HG02852 (cell line): ENCODE data around the gene SRD5A2.

Experiments
- ATAC-seq: cut with Tn5 transposase; IDR thresholded peaks from one replicate; pipeline ENCODE4 v1.9.1; 2021; ENCODE audit warnings: mild to moderate bottlenecking, moderate library complexity; ENCODE audit not compliant: unreplicated experiment

The SRD5A2 gene

DNA sequence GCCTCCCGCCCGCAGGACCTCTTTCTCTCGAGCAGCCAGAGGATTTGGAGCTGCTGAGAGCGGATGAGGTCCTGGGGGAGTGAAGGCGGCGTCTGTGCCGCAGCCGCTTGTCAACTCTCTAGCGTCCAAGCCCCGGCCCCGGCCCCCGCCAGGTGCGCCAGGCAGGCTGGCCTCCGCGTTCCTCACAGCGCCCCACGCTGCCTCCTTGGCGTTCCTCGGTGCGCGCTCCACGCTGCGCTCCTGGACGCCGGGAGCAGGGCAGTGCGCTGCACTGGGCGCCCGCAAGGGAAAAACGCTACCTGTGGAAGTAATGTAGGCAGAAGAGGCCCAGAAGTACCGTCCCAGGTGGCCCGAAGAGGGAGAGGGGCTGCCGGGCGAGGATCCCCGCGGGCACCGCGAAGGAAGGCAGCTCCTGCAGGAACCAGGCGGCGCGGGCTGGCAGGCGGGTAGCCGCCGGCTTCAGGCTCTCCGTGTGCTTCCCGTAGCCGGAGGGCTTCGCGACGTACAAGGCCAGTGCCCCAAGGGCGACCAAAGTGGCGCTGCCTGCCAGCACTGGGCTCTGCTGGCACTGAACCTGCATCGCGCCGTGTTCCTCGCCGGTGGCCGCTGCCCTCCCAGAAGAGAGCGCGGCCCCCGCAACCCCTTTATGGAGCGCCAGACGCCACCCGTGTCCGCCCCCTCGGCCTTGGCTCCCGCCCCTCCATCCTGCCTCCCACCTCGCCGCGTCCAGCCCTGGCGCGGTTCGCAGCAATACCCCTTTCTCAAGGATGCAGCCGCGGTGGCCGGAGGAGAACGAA lies at the start of gene SRD5A2:
Gene SRD5A2 (minus strand): TSS at position 618 of the 797 bp plus-strand sequence. CDS start 38 bp downstream, at position 580.
- ATAC-seq, result no peak

DNA sequence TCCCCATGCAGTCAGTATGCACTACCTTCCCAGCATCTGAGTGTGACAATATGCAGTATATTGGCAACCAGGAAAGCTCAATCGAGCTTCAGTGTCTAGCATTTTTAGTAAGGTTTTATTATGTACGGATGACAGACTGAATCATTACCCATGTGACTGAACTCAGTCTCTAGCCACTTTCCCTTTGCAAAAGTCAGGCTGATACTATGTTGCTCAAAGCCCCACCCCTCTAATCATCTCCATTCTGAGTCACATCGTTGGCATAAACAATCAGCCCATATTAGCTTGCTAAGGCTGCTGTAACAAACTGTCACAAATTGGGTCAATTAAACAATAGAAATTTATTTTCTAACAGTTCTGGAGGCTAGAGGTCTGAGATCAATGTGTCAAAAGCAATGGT lies 25.8 kb upstream of the SRD5A2 start:
- no peak for ATAC-seq

- ATAC-seq, result no peak
Measured at GRCh38 chr2:31598694-31599093, 18.0 kb upstream of the SRD5A2 start.

- ATAC-seq, result no peak
Measured at GRCh38 chr2:31586230-31586629, 5.5 kb upstream of the SRD5A2 start.

DNA sequence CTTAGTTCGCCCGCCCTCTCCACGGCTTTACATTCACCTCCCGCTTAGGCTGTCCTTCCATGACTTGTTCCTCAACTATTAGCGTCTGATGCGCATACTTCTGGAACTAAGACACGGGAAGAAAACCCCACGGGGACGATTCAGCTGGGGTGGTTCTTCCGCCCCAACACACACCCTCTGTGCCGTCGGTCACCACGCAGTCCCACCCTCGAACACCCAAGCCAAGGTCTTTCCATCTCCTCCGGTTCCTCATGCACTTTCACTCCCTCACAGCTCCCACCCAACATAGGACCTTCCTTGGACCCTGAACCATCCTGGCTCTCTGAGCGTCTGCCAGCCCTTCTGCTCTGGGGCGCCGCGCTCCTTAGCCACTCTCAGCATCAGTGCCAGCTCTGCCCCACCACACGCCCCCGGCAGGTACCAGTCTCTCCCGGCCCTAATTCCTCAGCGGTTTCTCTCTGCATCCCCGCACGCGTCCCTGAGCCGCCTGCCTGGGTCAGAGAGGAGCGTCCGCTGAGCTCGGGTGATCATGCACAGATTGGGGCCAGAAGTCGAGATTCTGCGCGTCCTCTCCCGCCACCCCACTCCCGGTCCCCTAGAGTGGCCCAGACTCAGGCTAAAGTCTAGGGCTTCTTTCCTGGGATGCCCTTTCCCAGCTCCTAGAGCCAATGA lies 522 bp upstream of the SRD5A2 start:
- ATAC-seq, result no peak

DNA sequence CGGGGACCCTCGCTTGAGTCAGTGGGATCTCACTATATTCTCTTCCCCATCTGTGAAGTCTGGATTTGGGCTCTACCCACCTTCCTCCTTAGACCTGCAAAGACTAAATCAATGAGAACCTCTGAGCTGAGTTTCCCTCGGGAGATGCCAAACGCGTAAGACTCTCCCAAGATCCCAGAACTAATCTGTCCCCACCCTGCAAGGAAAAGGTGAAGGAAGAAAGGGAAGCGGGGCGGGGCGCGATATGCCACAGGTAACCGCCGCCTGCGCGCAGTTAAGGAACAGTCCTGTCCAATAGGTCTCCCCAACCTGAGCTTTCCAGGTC lies 780 bp downstream of the SRD5A2 start:
- ATAC-seq, result no peak

DNA sequence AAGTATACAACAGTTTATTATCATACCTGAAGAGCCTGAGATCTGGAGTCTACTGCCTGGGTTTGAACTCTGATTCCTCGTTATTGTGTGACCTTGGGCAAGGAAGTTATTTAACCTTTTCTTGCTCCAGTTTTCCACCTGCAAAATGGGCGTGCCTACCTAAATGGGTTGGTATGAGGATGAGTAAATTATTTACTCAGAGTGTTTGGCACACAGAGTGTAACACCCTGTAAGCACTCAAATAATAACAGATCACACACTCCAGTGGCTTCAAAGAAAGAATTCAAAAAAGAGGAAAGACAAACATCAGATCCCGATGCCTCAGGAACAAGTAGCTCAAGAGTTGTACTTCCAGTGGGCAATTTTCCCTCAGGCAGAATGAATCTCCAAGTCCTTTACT lies 2.4 kb downstream of the SRD5A2 start:
- ATAC-seq, result no peak

- ATAC-seq, result no peak
Measured at GRCh38 chr2:31577143-31577542, 3.6 kb downstream of the SRD5A2 start.

- no peak for ATAC-seq
Measured at GRCh38 chr2:31568585-31569201, 12.0 kb downstream of the SRD5A2 start.

- no peak for ATAC-seq
Measured at GRCh38 chr2:31567679-31568078, 13.1 kb downstream of the SRD5A2 start.

GRCh38 chr2:31563273-31563839 lies 17.4 kb downstream of the SRD5A2 start:
- ATAC-seq, result no peak

DNA sequence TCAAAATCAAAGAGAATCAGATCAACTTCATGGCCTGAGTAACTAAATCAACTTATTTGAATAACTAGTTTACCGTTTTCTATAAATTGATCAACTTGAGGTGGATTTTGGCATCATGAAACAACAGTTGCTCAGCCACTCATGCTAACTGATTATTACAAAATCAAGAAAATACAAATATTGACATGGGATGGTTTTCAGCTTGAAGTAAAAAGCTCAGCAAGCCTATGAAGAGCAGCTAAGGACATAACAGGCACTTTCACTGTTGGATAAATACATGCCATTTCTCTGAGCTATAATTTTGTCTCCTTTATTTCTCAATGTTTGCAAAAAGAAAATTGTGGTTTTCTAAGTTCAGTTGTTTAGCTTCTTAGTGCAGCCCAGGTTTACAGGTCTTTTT lies 18.9 kb downstream of the SRD5A2 start:
- ATAC-seq, result no peak

GRCh38 chr2:31558401-31559295 lies 22.1 kb downstream of the SRD5A2 start:
- ATAC-seq, result no peak

DNA sequence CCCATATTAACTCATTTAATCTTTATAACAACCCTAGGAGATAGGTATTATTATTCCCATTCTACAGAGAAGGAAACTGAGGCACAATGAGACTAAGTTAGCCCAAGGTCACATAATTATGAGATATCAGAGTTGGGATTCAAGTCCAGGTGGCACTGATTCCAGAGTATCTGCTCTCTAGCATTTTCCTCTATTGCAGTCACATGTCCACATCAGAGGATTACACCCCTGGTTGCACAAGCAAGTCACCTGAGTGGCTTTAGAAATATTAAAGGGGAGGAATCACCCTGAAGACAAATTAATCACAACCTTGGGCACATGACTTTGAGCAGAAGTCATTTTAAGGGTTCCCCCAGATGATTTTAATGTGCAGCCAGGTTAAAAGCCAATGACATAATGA lies 23.8 kb downstream of the SRD5A2 start:
- ATAC-seq, result no peak

DNA sequence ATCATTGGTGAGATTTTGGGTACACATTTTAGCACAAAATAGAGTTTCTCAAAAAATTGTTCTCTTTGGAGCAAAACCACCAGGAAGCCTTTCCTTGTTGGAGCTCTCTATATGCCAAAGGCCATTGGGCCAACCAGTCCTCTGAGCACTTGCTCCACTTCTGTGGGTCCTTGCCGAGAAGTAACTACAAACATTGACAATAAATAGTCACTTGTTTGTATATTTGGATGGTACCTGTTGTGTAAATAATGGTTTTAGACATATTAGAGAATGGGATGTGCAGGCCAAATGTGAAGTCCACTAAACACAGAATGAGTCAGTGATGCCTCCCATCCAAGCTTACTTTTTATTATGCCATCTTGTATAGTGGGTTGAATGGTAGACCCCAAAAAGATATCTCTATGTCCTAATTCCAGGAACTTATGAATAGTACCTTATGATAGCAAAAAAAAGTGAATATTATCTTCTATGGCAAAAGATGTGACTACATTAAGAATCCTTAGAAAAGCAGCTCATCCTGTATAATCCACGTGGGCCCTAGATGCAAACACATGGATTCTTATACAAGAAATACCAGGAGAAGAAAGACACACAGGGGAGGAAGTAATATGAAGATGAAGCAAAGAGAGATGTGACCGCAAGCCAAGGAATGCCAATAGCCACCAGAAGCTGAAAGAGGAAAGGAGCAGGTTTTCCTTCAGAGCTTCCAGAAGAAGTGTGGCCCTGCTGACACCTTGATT lies 24.6 kb downstream of the SRD5A2 start:
- no peak for ATAC-seq

GRCh38 chr2:31553362-31553761 lies 27.4 kb downstream of the SRD5A2 start:
- no peak for ATAC-seq

DNA sequence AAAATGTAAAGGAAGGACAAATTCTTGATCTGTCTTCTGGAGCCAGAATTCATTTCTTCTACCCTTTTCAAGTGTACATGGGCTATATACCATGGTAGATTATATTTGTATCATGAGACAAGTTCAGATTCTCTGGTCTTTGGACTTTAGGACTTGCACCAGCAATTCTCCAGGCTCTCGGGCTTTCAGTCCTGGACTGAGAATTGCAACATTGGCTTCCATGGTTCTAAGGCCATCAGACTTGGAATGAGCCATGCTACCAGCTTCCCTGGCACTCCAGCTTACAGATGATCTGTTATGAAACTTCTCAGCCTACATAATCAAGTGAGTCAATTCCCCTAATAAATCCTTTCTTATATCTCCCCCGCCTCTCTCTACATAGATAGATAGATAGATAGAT lies 33.3 kb downstream of the SRD5A2 start:
- ATAC-seq, result no peak

GRCh38 chr2:31541853-31542252 lies 38.9 kb downstream of the SRD5A2 start:
- ATAC-seq, result no peak

GRCh38 chr2:31539505-31539904 lies 41.2 kb downstream of the SRD5A2 start:
- ATAC-seq, result no peak

DNA sequence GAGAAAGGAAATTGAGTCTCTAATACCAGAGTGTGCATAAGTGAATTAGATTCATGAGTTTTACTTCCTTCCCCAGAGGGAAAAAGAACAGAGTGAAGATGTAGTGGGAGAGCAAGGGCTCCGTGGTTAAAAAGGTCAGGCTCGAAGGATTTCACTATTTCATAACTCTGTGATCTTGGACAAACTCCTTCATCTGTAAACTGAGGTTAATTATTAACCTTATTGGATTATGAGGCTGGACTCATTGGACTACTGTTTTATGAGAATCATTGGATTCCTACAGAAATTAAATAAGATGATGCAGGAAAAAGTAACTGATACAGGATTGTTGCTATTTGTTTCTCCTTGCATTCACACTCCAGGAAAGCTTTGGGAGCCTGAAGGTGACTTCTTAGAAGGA lies 45.0 kb downstream of the SRD5A2 start:
- no peak for ATAC-seq
